ENCODE data around the gene LAMA3.

DNA sequence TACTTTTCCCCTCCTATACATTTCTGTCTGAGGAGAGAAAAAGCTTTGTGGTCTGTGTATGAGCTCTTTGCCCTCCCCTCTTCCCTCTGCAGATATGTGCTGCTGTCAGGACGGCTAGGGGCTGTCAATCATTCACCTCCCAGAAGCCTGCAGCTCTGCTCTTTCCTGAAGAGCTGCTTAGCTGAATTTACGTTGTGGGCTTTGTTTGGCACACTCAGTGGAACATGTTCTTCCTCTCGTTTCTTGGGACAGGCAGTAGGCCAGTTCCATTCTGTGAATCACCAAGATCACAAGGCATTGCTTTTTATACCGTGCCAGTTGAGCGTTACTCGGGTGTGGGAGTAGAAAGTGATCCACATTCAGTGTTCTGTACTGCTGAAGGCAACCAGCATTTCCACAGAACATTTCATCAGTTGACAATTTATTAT is 136.7 kb downstream of the LAMA3 start:
- TF ChIP-seq, protein P1, sequence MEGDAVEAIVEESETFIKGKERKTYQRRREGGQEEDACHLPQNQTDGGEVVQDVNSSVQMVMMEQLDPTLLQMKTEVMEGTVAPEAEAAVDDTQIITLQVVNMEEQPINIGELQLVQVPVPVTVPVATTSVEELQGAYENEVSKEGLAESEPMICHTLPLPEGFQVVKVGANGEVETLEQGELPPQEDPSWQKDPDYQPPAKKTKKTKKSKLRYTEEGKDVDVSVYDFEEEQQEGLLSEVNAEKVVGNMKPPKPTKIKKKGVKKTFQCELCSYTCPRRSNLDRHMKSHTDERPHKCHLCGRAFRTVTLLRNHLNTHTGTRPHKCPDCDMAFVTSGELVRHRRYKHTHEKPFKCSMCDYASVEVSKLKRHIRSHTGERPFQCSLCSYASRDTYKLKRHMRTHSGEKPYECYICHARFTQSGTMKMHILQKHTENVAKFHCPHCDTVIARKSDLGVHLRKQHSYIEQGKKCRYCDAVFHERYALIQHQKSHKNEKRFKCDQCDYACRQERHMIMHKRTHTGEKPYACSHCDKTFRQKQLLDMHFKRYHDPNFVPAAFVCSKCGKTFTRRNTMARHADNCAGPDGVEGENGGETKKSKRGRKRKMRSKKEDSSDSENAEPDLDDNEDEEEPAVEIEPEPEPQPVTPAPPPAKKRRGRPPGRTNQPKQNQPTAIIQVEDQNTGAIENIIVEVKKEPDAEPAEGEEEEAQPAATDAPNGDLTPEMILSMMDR (IDR thresholded peaks at IDR 0.05), result no peak
- TF ChIP-seq POLR2A (IDR thresholded peaks at IDR 0.05) (peak in 1 of 2 donors; percentile 9), POLR2AphosphoS5 (IDR thresholded peaks at IDR 0.05; ENCODE audit: insufficient read depth in 1 of 2, low read depth in 1 of 2) (peak; percentile 49 to 99)
